ENCODE results near the gene ANKRD52.
"Not testable (repeated sequence)": the region's sequence is repeated elsewhere in the genome, so short reads cannot be mapped to it uniquely, and the experiment has no call there.

ANKRD52 gene

DNA sequence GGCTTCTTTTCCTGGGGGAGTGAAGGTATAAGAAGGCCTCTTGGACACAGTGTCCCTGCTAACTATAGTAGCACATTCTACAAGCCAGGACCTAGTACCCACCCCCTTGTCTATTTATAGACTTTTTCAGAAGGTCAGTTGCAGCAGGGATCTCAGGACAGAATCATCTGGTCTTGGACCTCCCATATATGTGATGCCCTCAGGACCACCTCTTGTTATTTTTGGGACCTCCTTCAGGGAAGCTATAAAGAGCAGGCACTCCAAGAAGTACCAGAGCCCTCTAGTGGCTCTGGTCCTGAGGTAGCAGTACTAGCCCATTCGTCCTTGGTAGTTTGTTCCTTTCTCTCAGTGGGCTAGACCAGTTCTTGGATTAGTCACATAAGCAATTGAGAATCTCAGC lies 12.8 kb upstream of the ANKRD52 start:
- no peak for DNase-seq

GRCh38 chr12:56267443-56268071 lies 9.4 kb upstream of the ANKRD52 start:
- no peak for DNase-seq

- DNase-seq = peak; percentile 81
Measured at GRCh38 chr12:56266693-56267442, 8.7 kb upstream of the ANKRD52 start, which contains the start of gene COQ10A. Gene COQ10A (plus strand): TSS chr12:56266942. CDS start chr12:56267119, 177 bp downstream.

GRCh38 chr12:56266068-56266692 lies 8.0 kb upstream of the ANKRD52 start:
- DNase-seq = not testable (repeated sequence)

GRCh38 chr12:56262955-56263354 lies 4.8 kb upstream of the ANKRD52 start:
- DNase-seq = not testable (repeated sequence)

GRCh38 chr12:56261503-56262232 lies 3.5 kb upstream of the ANKRD52 start:
- DNase-seq = no peak

GRCh38 chr12:56260921-56261320 lies 2.7 kb upstream of the ANKRD52 start:
- DNase-seq = no peak

DNA sequence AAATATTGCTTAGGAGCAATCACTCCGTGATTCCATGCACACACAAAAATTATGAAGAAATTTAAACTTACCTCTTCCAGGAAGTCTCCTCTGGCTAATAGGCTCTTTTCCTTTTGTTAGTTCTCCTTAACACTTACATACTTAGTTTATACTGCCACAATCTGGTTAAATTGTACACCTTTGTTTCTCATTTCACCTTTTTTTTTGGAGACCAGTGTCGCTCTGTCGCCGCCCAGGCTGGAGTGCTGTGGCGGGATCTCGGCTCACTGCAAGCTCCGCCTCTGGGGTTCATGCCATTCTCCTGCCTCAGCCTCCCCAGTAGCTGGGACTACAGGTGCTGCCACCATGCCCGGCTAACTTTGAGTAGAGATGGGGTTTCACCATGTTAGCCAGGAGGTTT lies 2.2 kb upstream of the ANKRD52 start:
- DNase-seq = no peak

- DNase-seq = no peak
Measured at GRCh38 chr12:56258820-56259183, 618 bp upstream of the ANKRD52 start.

DNA sequence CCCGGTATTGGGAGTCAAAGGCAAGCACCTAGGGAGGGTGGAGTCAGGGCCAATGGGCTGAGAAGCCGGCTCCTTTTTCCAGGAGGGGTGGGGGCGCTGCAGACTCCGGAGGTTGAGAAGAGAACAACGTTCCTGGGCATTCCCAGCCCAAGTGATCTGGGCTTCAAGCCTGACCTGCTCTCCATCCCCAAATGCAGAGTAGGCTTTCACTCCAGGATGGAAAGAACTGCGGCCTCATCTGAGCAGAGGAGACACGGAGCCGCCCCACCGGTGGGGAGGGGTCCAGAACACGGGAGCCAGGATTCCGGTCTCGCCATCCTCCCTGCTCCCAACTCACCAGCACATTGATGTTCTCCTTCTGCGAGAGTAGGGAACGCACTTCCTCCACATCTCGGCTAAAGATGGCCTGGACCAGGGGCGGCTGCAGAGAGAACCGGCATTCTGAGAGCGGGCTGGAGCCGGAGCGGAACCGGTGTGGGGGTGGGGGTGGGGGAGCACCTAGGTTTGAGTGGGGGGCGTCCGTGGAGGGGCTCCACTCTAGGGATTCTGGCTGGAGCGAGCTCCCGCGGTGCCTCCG lies 605 bp downstream of the ANKRD52 start:
- no peak for DNase-seq

GRCh38 chr12:56257071-56257470 lies 1.1 kb downstream of the ANKRD52 start:
- no peak for DNase-seq

GRCh38 chr12:56256326-56256960 lies 1.7 kb downstream of the ANKRD52 start:
- no peak for DNase-seq

GRCh38 chr12:56255671-56256070 lies 2.5 kb downstream of the ANKRD52 start:
- DNase-seq = no peak

DNA sequence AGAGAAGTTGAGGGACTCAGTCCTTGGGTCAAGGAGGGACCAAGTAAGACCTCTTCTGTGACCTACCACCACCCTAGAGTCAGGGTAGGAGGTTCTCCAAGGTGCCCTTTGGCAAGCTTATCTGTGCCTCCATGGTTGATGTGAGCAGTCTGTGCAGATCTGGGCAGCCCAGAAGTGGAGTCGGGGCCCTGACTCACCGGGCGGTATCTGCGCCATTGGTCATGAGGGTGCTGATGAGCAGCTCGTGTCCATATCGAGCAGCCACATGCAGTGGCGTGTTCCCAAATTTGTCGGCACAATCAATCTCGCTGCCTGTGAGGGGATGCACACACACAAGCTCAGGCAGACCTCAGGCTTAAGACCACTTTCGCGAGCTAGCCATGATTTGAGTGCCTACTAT lies 5.1 kb downstream of the ANKRD52 start:
- no peak for DNase-seq

- DNase-seq = no peak
Measured at GRCh38 chr12:56252649-56253048, 5.5 kb downstream of the ANKRD52 start.

DNA sequence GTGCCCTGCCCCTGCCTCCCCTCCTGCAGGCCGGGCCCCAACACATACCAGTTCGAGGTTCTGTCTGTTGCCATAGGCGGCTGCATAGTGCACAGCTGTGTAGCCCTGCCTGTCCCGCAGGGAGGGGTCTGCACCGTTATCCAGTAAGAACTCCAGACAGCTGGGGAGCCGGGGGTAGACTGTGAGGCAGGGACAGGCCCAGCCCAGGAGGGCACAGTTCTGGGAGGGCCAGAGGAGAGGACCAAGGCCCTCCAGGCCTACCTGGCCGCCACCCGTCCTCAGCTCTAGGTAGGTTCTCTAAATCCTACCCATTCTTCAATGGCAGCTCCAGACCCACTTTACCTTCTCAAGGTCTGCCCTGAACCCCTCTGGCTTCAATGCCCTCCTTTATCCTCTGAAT lies 9.5 kb downstream of the ANKRD52 start:
- DNase-seq = no peak

- no peak for DNase-seq
Measured at GRCh38 chr12:56247923-56248322, 10.3 kb downstream of the ANKRD52 start.

DNA sequence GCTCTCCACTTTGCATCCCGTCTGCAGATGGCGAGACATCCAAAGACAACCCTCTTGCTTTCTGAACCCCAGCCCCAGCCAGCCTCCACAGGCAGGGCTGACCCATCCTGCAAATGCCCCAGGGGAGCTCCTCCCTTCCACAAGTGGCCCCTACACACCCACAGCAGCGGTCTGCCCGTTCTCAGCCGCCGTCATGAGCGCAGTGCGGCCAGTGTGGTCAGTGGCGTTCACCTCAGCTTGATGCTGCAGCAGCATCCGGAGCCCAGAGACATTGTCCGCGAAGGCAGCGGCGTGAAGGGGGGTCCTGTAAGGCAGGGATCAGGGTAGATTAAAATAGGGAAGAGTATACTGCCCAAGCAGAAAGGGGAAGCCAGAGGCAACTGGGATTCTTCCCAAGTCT lies 13.7 kb downstream of the ANKRD52 start:
- DNase-seq = no peak

DNA sequence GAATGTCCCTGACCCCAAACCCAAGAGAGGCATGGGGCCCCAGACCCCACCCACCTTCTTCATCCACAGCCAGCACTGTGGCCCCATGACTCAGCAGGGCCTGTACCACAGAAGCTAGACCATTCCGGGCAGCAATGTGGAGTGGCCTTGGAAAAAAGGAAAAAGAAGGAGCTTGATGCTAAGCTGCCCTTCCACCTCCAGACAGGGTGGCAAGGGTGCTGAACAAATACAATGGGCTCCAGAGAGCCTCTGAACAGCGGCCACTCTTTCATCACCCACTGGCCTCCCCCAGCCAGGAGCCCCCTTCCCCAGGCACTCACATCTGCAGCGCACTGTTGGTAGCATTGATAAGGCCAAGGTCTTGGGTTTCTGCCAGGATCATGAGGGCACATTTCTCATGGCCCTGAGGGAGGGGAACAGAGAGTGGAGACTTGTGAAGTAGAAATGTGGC lies 14.4 kb downstream of the ANKRD52 start:
- no peak for DNase-seq

GRCh38 chr12:56242986-56243385 lies 15.2 kb downstream of the ANKRD52 start:
- DNase-seq = no peak

DNA sequence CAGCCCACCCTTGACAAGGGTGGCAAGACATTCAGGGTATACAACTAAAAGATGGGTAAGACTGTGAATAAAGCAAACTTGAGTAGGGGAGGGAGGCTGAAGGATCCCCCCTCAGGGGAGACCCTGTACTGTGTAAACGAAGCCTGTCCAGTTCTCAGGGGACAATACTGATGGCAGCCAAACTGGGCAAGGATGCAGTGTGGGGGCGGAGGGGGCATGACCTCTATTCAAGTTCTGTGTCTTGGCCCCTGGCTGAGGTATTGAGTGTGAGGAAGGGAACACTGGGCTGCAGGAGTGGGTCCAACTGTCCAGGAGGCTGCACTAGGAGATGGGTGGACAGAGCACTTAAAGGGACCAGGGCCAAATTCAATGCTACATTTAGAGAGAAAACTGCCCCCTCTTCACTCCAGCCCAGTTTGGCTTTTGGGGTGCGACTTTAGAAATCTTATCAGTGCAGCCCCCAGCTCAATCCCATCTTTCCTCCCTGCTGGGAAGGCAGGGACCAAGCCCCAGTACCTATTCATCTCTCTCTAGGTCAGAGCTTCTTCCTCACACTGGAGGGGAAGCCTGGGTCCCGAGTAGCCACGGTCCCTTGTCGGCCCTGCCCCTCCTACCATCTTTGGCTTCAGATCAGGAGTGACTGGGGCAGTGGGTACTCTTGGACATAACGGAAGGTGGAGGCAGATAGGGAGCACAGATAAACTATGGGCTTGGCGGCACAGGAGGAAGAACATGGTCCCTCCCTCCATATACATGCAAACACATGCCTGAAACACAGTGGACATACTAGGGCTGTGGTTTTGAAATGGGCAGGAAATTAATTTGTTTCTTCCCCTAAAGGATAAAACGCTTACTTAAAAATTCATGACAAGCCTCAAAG lies 16.5 kb downstream of the ANKRD52 start:
- DNase-seq = no peak

Measured in NCI-H1694 treated with DMSO at 0.1 percent for 48 hours (cell line).